CD4-positive, alpha-beta T cell treated with Interleukin-10 for 1 hour (primary cell): ENCODE measurements around the gene RFX2.
"Not testable (repeated sequence)": the region's sequence is repeated elsewhere in the genome, so short reads cannot be mapped to it uniquely, and the experiment has no call there.

Experiments
- DNase-seq: peaks from one replicate; pipeline ENCODE4 v3.0.0-alpha.2; 2020

The RFX2 gene

GRCh38 chr19:6110360-6110977 is at the start of gene RFX2:
Gene RFX2, minus strand, starts transcription at chr19:6110500. Its CDS starts 63,004 bp downstream, at chr19:6047496.
- DNase-seq: peak; percentile 99

- DNase-seq: no peak
Observed at GRCh38 chr19:6156033-6156432, 45.7 kb upstream of the RFX2 start.

GRCh38 chr19:6150289-6150688 is 40.0 kb upstream of the RFX2 start:
- DNase-seq: no peak

GRCh38 chr19:6141217-6141616 is 30.9 kb upstream of the RFX2 start:
- DNase-seq: no peak

- no peak for DNase-seq
Observed at GRCh38 chr19:6138511-6138910, 28.2 kb upstream of the RFX2 start.

- DNase-seq: no peak
Observed at GRCh38 chr19:6138066-6138465, 27.8 kb upstream of the RFX2 start.

GRCh38 chr19:6133231-6133630 is 22.9 kb upstream of the RFX2 start:
- DNase-seq: no peak

GRCh38 chr19:6132482-6132881 is 22.2 kb upstream of the RFX2 start:
- DNase-seq: no peak

GRCh38 chr19:6127716-6128335 is 17.5 kb upstream of the RFX2 start:
- DNase-seq: no peak

GRCh38 chr19:6126335-6126974 is 16.2 kb upstream of the RFX2 start:
- peak; percentile 41 for DNase-seq

GRCh38 chr19:6125571-6125989 is 15.3 kb upstream of the RFX2 start:
- DNase-seq: peak; percentile 80

- DNase-seq: no peak
Observed at GRCh38 chr19:6119031-6119430, 8.7 kb upstream of the RFX2 start.

GRCh38 chr19:6118043-6118442 is 7.7 kb upstream of the RFX2 start:
- no peak for DNase-seq

- DNase-seq: no peak
Observed at GRCh38 chr19:6117534-6117933, 7.2 kb upstream of the RFX2 start.

- no peak for DNase-seq
Observed at GRCh38 chr19:6116749-6117430, 6.6 kb upstream of the RFX2 start.

- no peak for DNase-seq
Observed at GRCh38 chr19:6115992-6116391, 5.7 kb upstream of the RFX2 start.

GRCh38 chr19:6113616-6114188 is 3.4 kb upstream of the RFX2 start:
- no peak for DNase-seq

- no peak for DNase-seq
Observed at GRCh38 chr19:6109947-6110346, 353 bp downstream of the RFX2 start.

- peak; percentile 78 for DNase-seq
Observed at GRCh38 chr19:6108721-6109633, 1.3 kb downstream of the RFX2 start.

GRCh38 chr19:6106643-6107294 is 3.5 kb downstream of the RFX2 start:
- DNase-seq: not testable (repeated sequence)

GRCh38 chr19:6105444-6105843 is 4.9 kb downstream of the RFX2 start:
- no peak for DNase-seq

GRCh38 chr19:6103894-6104293 is 6.4 kb downstream of the RFX2 start:
- no peak for DNase-seq
